HFF-Myc (cell line): ENCODE results near the gene LYG1.
"Not testable (repeated sequence)": the region's sequence is repeated elsewhere in the genome, so short reads cannot be mapped to it uniquely, and the experiment has no call there.

ENCODE experiments used
- DNase-seq: peaks from one replicate; pipeline ENCODE4 v3.0.0-alpha.2; 2011; ENCODE audit warnings: low read depth; ENCODE audit errors: extremely low read depth
- H3K4me3 ChIP-seq: replicated peaks from 2 replicates; pipeline ENCODE4 v1.5.1; 2011; ENCODE audit warnings: low read depth, mild to moderate bottlenecking, control low read depth, low read length
- CTCF ChIP-seq: IDR thresholded peaks from 2 replicates; pipeline ENCODE4 v1.5.1; 2012; ENCODE audit warnings: mild to moderate bottlenecking, low read depth, low read length, control low read depth; ENCODE audit errors: missing control alignments

Gene LYG1

DNA sequence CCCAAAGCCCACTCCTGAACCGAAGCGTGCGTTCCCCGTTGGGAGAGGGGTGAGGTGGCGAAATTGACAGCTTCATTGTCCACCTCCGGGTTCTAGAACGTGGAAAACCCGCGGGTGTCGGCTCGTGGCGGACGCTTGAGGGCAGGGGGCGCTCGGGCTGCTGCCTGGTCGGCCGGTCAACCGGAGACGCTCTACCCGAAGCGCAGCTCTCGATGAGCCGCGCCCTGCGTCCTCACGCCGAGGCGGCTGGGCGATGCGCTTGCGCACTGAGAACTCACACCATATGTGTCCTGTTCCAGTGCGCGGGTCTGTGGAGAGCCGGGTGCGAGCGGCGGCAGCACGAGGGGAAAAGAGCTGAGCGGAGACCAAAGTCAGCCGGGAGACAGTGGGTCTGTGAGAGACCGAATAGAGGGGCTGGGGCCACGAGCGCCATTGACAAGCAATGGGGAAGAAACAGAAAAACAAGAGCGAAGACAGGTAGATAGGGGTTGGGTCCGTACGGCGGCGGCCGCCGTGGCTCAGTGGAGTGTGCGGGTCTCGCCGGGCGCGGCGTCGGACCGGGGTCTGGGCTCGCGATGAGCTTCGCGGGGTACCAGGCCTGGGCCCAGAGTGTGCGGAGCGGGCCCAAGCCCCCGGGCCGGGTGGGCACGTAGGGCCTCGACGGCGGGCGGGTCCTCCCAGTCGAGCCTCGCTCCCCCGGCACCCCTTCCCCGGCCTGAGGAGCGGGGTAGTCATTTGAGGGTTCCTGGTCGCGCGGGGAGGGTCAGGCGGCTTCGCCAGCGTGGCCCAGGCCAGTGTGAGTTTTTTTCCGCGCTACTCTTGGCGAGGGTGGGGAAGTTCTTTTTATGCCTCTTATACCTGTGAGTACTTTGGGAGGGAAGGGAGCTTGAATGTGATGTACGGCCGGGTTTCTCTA lies 36.4 kb upstream of the LYG1 start, which contains the start of gene EIF5B:
EIF5B (plus strand) TSS at position 277 of the 916 bp plus-strand sequence; CDS start at position 443, 166 bp downstream.
- DNase-seq = peak; percentile 89
- H3K4me3 ChIP-seq = peak within 1 kb of the TSS; percentile 96
- TF ChIP-seq CTCF = peak; percentile 66

DNA sequence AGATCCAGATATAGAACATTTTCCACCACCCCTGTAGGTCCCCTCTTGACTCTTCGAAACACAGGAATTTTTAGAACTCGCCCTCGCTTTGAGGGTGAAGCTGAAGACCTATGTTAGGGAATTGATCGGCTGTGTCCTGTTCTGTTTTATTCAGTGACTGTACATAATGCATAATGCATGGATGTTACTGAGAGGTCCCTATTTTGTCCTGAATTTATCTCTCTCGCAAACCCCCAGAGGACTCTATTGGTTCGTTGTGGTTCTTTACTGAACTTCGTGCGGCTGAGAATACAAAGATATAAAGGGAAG lies 35.8 kb upstream of the LYG1 start:
- H3K4me3 ChIP-seq = peak overlapping the region; percentile 96
- TF ChIP-seq CTCF = no peak
- no peak for DNase-seq

GRCh38 chr2:99335911-99336803 lies 35.2 kb upstream of the LYG1 start, which contains the start of gene TXNDC9:
TSS of gene TXNDC9 (minus strand) at chr2:99336333. CDS start at chr2:99333210, 3,123 bp downstream.
- H3K4me3 ChIP-seq = peak within 1 kb of the TSS; percentile 96
- peak; percentile 99 for DNase-seq
- TF ChIP-seq CTCF = no peak

- no peak for DNase-seq
- H3K4me3 ChIP-seq = no peak overlapping the region
- no peak for TF ChIP-seq CTCF
Observed at GRCh38 chr2:99325384-99325783, 24.4 kb upstream of the LYG1 start.

DNA sequence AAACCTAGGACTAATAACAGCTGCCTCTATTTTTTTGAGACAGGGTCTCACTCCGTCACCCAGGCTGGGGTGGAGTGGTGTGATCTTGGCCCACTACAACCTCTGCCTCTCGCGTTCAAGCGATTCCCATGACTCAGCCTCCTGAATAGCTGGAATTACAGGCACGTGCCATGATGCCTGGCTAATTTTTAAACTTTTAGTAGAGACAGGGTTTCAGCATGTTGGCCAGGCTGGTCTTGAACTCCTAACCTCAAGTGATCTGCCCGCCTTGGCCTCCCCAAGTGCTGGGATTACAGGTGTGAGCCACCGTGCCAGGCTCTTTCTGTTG lies 16.8 kb upstream of the LYG1 start:
- not testable (repeated sequence) for DNase-seq, H3K4me3 ChIP-seq

DNA sequence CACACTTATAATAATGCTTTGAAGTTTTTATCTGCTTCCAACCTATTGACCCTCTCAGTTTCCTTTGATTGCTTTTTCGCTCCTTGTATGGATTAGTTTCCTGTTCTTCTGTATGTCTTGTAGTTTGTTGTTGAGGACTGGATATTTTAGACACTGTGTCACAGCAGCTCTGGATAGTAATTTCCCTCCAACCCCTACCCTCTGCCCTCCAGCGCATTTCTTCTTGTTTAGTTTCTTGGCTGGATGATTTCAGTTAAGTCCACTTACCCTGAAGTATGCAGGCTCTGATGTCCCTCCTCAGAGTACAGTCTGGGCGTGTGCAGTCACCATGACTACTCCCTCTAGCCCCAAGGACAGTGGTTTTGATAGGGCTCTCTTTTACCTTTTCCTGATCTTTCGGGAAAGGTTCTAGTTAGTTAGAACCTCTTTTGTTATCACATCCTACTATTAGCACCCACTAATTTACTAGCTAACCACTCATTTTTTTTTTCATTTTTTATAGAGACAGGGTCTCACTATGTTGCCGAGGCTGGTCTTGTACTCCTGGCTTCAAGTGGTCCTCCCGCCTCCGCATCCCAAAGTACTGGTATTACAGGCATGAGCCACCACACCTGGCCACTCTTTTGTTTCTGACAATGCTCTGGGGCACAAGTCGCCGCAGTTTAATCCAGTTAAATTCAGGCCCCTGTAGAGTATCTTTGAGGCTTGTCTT lies 16.3 kb upstream of the LYG1 start:
- DNase-seq = no peak
- TF ChIP-seq CTCF = no peak
- no peak overlapping the region for H3K4me3 ChIP-seq

DNA sequence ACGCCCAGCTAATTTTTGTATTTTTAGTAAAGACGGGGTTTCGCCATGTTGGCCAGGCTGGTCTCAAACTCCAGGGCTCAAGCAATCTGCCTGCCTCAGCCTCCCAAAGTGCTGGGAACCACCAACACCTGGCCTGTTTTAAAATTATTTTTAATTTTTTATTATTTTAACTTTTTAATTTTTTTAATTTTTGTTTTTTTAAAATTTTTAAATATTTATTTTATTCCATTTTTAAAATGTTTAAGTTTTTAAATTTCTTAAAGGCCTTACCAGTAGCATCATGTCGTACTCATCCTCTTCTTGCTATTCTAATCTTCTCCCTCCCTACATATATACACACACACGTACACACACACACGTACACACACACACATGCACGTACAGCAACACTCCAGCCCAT lies 1.4 kb downstream of the LYG1 start:
- no peak for DNase-seq
- no peak overlapping the region for H3K4me3 ChIP-seq
- no peak for TF ChIP-seq CTCF
